Upper lobe of left lung (tissue), 4 donors: Measurements from ENCODE around the gene BSX.

ENCODE experiments used
- EP300 ChIP-seq, 4 donors: sonication (generic); formaldehyde crosslinking; IDR thresholded peaks; one replicate each; pipeline ENCODE4 v1.5.1; 2017; ENCODE audit warnings: antibody characterized with exemption in 4 of 4, control low read depth in 2 of 4
- POLR2A ChIP-seq, 4 donors: fragments of 450-650 bp; IDR thresholded peaks; one replicate each; pipeline ENCODE4 v1.5.1; 2016 to 2017; ENCODE audit warnings: antibody characterized with exemption in 4 of 4, mild to moderate bottlenecking in 2 of 4
- POLR2AphosphoS5 ChIP-seq, 2 donors: sonication (generic); formaldehyde crosslinking; IDR thresholded peaks; one replicate each; pipeline ENCODE4 v1.5.1; 2017; ENCODE audit warnings: antibody characterized with exemption in 2 of 2
- TF ChIP-seq, protein P1 (sequence below), 6 experiments: fragments of 450-650 bp in 4 of 6; fragments of 200-600 bp in 2 of 6; sonication (generic) in 2 of 6; IDR thresholded peaks; one replicate each; pipeline ENCODE4 v1.5.1; 2016 to 2019; ENCODE audit warnings: antibody characterized with exemption in 6 of 6

DNA sequence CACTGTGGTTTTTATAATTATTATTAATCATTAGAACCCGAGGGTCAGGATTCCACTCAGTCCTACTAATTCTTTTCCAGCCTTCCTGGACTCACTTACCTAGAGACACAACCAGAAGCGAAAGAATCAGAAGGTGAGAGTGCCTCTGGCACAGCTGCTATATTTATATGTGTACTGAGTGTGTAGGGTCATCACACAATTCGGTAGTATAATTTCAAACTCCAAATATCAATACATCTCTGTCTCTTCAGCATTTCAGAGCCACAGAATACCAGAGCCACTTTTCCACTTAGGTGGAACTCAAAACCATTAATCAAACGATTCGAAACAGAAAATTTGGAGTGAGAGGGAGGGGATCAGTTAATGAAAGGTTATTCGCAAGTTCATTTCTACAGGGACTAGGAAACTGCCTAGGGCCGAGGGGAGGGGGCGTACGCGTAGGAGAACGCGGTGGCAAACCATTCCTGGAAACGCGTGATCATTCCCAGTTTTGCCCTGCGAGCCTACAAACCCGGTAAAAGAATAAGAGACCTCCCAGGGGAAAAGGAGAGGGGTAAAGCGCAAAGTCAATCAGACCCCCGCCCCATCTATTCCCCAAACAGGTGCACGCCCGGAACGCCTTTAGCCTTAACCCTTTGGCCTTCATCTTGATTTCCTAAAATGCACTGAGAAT is 5.4 kb downstream of the BSX start:
- TF ChIP-seq EP300 (IDR thresholded peaks at IDR 0.05) (no peak), POLR2AphosphoS5 (IDR thresholded peaks at IDR 0.05) (no peak), POLR2A (IDR thresholded peaks at IDR 0.05) (no peak)
- TF ChIP-seq, protein P1, sequence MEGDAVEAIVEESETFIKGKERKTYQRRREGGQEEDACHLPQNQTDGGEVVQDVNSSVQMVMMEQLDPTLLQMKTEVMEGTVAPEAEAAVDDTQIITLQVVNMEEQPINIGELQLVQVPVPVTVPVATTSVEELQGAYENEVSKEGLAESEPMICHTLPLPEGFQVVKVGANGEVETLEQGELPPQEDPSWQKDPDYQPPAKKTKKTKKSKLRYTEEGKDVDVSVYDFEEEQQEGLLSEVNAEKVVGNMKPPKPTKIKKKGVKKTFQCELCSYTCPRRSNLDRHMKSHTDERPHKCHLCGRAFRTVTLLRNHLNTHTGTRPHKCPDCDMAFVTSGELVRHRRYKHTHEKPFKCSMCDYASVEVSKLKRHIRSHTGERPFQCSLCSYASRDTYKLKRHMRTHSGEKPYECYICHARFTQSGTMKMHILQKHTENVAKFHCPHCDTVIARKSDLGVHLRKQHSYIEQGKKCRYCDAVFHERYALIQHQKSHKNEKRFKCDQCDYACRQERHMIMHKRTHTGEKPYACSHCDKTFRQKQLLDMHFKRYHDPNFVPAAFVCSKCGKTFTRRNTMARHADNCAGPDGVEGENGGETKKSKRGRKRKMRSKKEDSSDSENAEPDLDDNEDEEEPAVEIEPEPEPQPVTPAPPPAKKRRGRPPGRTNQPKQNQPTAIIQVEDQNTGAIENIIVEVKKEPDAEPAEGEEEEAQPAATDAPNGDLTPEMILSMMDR (IDR thresholded peaks at IDR 0.05), result no peak
